WTC11 (cell line): ENCODE results near the gene AGPAT4.

ENCODE experiments used
- GABPB1 ChIP-seq: sonication (generic); formaldehyde crosslinking; IDR thresholded peaks from 2 replicates; pipeline ENCODE4 v1.8.1; 2023; ENCODE audit warnings: mild to moderate bottlenecking, missing genetic modification reagents
- IRF2 ChIP-seq: sonication (generic); formaldehyde crosslinking; IDR thresholded peaks from 2 replicates; pipeline ENCODE4 v1.8.0; 2022; ENCODE audit warnings: low read depth, missing genetic modification reagents, borderline replicate concordance
- SMAD3 ChIP-seq: sonication (generic); formaldehyde crosslinking; IDR thresholded peaks from 2 replicates; pipeline ENCODE4 v1.8.0; 2022; ENCODE audit warnings: missing genetic modification reagents, mild to moderate bottlenecking, borderline replicate concordance
- ZNF423 ChIP-seq: fragments of 250-450 bp; sonication (Bioruptor Pico); IDR thresholded peaks from 2 replicates; pipeline ENCODE4 v2.1.2; 2022; ENCODE audit warnings: mild to moderate bottlenecking, moderate library complexity
- TF ChIP-seq, protein P1 (sequence below): sonication (generic); formaldehyde crosslinking; conservative IDR thresholded peaks from 2 replicates; pipeline ENCODE4 v1.8.1; 2022; ENCODE audit warnings: mild to moderate bottlenecking, missing genetic modification reagents
- TF ChIP-seq, protein P2 (sequence below): sonication (generic); formaldehyde crosslinking; IDR thresholded peaks from 2 replicates; pipeline ENCODE4 v1.8.1; 2023; ENCODE audit warnings: mild to moderate bottlenecking, missing genetic modification reagents, borderline replicate concordance
- TF ChIP-seq, protein P3 (sequence below): fragments of 200-600 bp; IDR thresholded peaks from 2 replicates; pipeline ENCODE4 v1.8.0; 2022; ENCODE audit warnings: antibody characterized with exemption
- TF ChIP-seq, protein P4 (sequence below): sonication (generic); formaldehyde crosslinking; IDR thresholded peaks from 2 replicates; pipeline ENCODE4 v1.8.0; 2022; ENCODE audit warnings: mild to moderate bottlenecking, missing genetic modification reagents

DNA sequence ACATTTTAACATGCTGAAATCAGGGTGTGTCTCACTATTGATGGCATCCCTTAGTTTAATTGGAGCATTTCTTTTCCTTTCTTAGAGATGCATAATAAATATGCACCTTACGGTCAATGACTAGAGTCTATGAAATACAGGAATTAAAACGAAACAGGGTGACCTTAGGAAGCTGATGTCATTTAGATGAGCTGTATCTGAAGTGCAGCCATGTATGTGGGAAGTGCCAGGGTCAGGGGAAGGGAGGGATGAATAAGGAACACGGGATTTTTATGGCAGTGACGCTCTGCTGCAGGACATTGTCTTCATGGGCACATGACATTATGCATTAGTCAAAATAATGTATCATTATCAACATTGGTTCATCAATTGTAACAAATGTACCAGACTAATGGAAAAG is 84.0 kb downstream of the AGPAT4 start:
- no peak for TF ChIP-seq IRF2
- TF ChIP-seq, protein P1, sequence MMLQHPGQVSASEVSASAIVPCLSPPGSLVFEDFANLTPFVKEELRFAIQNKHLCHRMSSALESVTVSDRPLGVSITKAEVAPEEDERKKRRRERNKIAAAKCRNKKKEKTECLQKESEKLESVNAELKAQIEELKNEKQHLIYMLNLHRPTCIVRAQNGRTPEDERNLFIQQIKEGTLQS, result no peak
- TF ChIP-seq SMAD3, result no peak
- TF ChIP-seq, protein P2, sequence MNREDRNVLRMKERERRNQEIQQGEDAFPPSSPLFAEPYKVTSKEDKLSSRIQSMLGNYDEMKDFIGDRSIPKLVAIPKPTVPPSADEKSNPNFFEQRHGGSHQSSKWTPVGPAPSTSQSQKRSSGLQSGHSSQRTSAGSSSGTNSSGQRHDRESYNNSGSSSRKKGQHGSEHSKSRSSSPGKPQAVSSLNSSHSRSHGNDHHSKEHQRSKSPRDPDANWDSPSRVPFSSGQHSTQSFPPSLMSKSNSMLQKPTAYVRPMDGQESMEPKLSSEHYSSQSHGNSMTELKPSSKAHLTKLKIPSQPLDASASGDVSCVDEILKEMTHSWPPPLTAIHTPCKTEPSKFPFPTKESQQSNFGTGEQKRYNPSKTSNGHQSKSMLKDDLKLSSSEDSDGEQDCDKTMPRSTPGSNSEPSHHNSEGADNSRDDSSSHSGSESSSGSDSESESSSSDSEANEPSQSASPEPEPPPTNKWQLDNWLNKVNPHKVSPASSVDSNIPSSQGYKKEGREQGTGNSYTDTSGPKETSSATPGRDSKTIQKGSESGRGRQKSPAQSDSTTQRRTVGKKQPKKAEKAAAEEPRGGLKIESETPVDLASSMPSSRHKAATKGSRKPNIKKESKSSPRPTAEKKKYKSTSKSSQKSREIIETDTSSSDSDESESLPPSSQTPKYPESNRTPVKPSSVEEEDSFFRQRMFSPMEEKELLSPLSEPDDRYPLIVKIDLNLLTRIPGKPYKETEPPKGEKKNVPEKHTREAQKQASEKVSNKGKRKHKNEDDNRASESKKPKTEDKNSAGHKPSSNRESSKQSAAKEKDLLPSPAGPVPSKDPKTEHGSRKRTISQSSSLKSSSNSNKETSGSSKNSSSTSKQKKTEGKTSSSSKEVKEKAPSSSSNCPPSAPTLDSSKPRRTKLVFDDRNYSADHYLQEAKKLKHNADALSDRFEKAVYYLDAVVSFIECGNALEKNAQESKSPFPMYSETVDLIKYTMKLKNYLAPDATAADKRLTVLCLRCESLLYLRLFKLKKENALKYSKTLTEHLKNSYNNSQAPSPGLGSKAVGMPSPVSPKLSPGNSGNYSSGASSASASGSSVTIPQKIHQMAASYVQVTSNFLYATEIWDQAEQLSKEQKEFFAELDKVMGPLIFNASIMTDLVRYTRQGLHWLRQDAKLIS (CRISPR knock-in tag), result no peak
- TF ChIP-seq ZNF423 (CRISPR knock-in tag), result no peak
- TF ChIP-seq, protein P3, sequence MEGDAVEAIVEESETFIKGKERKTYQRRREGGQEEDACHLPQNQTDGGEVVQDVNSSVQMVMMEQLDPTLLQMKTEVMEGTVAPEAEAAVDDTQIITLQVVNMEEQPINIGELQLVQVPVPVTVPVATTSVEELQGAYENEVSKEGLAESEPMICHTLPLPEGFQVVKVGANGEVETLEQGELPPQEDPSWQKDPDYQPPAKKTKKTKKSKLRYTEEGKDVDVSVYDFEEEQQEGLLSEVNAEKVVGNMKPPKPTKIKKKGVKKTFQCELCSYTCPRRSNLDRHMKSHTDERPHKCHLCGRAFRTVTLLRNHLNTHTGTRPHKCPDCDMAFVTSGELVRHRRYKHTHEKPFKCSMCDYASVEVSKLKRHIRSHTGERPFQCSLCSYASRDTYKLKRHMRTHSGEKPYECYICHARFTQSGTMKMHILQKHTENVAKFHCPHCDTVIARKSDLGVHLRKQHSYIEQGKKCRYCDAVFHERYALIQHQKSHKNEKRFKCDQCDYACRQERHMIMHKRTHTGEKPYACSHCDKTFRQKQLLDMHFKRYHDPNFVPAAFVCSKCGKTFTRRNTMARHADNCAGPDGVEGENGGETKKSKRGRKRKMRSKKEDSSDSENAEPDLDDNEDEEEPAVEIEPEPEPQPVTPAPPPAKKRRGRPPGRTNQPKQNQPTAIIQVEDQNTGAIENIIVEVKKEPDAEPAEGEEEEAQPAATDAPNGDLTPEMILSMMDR, result no peak
- TF ChIP-seq GABPB1, result no peak
- TF ChIP-seq, protein P4, sequence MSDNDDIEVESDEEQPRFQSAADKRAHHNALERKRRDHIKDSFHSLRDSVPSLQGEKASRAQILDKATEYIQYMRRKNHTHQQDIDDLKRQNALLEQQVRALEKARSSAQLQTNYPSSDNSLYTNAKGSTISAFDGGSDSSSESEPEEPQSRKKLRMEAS (CRISPR knock-in tag), result no peak
